Psoas muscle (tissue), 8 donors: ENCODE measurements around the gene PDE10A. TPM values are rescaled to one million over a fixed set of nuclear protein-coding genes. Genes with fewer than 3 reads are reported as not detected.
A peak's percentile ranks its signal among the peaks of the same experiment; 100 is the strongest.

Experiments used
- ATAC-seq, 4 donors: fragments of 200-7000 bp; cut with Tn5 transposase; one replicate each; pipeline ENCODE4 v1.9.1; 2020; ENCODE audit warnings: moderate library complexity in 3 of 4, mild to moderate bottlenecking in 2 of 4
- DNase-seq, 2 donors: peaks; one replicate each; pipeline ENCODE4 v3.0.0-alpha.2; 2020
- H3K27ac ChIP-seq: fragments of 200-600 bp; one replicate; pipeline ENCODE4 v1.8.0; 2022
- H3K27me3 ChIP-seq, 3 donors: fragments of 200-600 bp in 1 of 3; one replicate each; pipeline versions ENCODE4 v1.6.1 to v1.8.0; 2013 to 2022; ENCODE audit warnings: low read length in 2 of 3, mild to moderate bottlenecking in 2 of 3, moderate library complexity in 1 of 3; ENCODE audit not compliant: insufficient read depth in 3 of 3
- H3K36me3 ChIP-seq, 2 donors: fragments of 200-600 bp in 1 of 2; one replicate each; pipeline versions ENCODE4 v1.6.1 to v1.8.0; 2013 to 2022; ENCODE audit warnings: low read depth in 1 of 2, mild to moderate bottlenecking in 1 of 2, moderate library complexity in 1 of 2; ENCODE audit not compliant: insufficient read depth in 1 of 2
- H3K4me1 ChIP-seq: fragments of 200-600 bp; one replicate; pipeline ENCODE4 v1.8.0; 2022
- H3K4me3 ChIP-seq: fragments of 200-600 bp; one replicate; pipeline ENCODE4 v1.8.0; 2022; ENCODE audit warnings: mild to moderate bottlenecking
- H3K9me3 ChIP-seq: fragments of 200-600 bp; one replicate; pipeline ENCODE4 v1.8.0; 2022
- CTCF ChIP-seq: fragments of 200-600 bp; IDR thresholded peaks from one replicate; pipeline ENCODE4 v1.8.0; 2022; ENCODE audit warnings: antibody characterized with exemption
- WGBS, 3 donors: extraction: QIAGEN DNeasy Blood & Tissue Kit; methylation state at CpG; one replicate each; pipeline versions ENCODE4 v1.1.6 to v1.1.7; 2013; 5-methylcytosine and 5-hydroxymethylcytosine counted together
- intact Hi-C, 2 donors: fragments of 100-400 bp; cut with DNase I; formaldehyde crosslinking; loops; one replicate each; pipeline versions ENCODE4 v1.11.0 to v1.14.2; 2022
- polyA plus RNA-seq, 3 donors: library from polyadenylated mRNA; stranded (reverse); fragments of 200-250 nt; gene quantifications; one replicate each; pipeline ENCODE4 v1.2.3, GENCODE V29; 2013
- total RNA-seq, 4 donors: library from RNA; stranded (reverse); fragmentation: NEBNext Ultra II Directional in 2 of 4; extraction: Animal tissue kit (Norgen Biotek cat#: 25700) in 2 of 4; gene quantifications; one replicate each; pipeline versions ENCODE4 v1.2.1 to v1.2.4, GENCODE V29; 2021 to 2023
- donor health status: healthy with polysubstance abuse.
- donor health status: DM: no; HTN: no; CAD: no; lungs with moderate emphysema.
- donor health status: Bipolar disorder and iron deficiency.
- donor health status: healthy.
- donor health status: DM: yes; HTN: yes; CAD: no.
- donor health status: DM: no; HTN: no; CAD: no.
- donor health status: DM: no; HTN: no; CAD: no.
- donor health status: DM: yes; HTN: yes; CAD: no.

The PDE10A gene
- total and polyA plus RNA-seq, 7 donors, result 0.74 to 3.6 (median 1.1) TPM

GRCh38 chr6:165441181-165441580 lies 221.9 kb downstream of the PDE10A start:
- no peak for TF ChIP-seq CTCF
- intact Hi-C loops, result loop anchor here (2.0 to 10.0 kb wide), 4 partner anchors 214 to 410 kb away; no protein-coding TSS in a partner anchor
- no peak overlapping the region for H3K4me3 ChIP-seq
- no peaks in the 10 kb centered on the region for H3K9me3 ChIP-seq
- no peak overlapping the region for H3K27ac ChIP-seq
- H3K27me3 ChIP-seq, result no peaks in the 10 kb centered on the region
- no peak for ATAC-seq
- no peak for DNase-seq
- 70 to 77% (median 72%) methylated on average over 2 of the region's 2 CpGs for WGBS, 3 donors
- H3K36me3 ChIP-seq, result no peaks in the 10 kb centered on the region
- H3K4me1 ChIP-seq, result no peaks in the 10 kb centered on the region

GRCh38 chr6:165439928-165440554 lies 223.0 kb downstream of the PDE10A start:
- intact Hi-C loops, result loop anchor here (2.0 to 10.0 kb wide), 5 partner anchors 215 to 665 kb away; no protein-coding TSS in a partner anchor
- DNase-seq (no peak), ATAC-seq (peak in 1 of 4 donors; percentile 60)
- no peaks in the 10 kb centered on the region for H3K36me3 ChIP-seq
- H3K27ac ChIP-seq, result no peak overlapping the region
- H3K27me3 ChIP-seq, result no peaks in the 10 kb centered on the region
- peak; percentile 66 for TF ChIP-seq CTCF
- H3K4me1 ChIP-seq, result no peaks in the 10 kb centered on the region
- H3K9me3 ChIP-seq, result no peaks in the 10 kb centered on the region
- no peak overlapping the region for H3K4me3 ChIP-seq
- WGBS, 3 donors, result 43 to 48% (median 46%) methylated on average over 4 of the region's 4 CpGs

GRCh38 chr6:165426892-165427291 lies 236.1 kb downstream of the PDE10A start:
- Histone ChIP-seq H3K4me1 (no peaks in the 10 kb centered on the region), H3K36me3 (no peaks in the 10 kb centered on the region), H3K9me3 (no peaks in the 10 kb centered on the region), H3K27me3 (no peaks in the 10 kb centered on the region), H3K4me3 (no peak overlapping the region), H3K27ac (no peak overlapping the region)
- TF ChIP-seq CTCF, result no peak
- 94 to 99% (median 95%) methylated on average over 2 of the region's 2 CpGs for WGBS, 3 donors
- intact Hi-C loops, result no loop called here
- DNase-seq (no peak), ATAC-seq (no peak)

- WGBS, 3 donors, result 96 to 99% (median 98%) methylated on average over 11 of the region's 11 CpGs
- Histone ChIP-seq H3K4me3 (no peak overlapping the region), H3K4me1 (no peaks in the 10 kb centered on the region), H3K27ac (no peak overlapping the region), H3K9me3 (no peaks in the 10 kb centered on the region), H3K27me3 (no peaks in the 10 kb centered on the region), H3K36me3 (peaks cover 0 to 7% of the 10 kb centered on the region in 2 donors)
- no peak for TF ChIP-seq CTCF
- DNase-seq, result no peak
- intact Hi-C loops, result no loop called here
- ATAC-seq, result no peak
Observed at GRCh38 chr6:165422192-165422591, 240.8 kb downstream of the PDE10A start.
